DOHH2 (cell line): Measurements from ENCODE around the gene ATP13A2.

ENCODE experiments used
- EZH2phosphoT487 ChIP-seq: fragments of 200-600 bp; sonication (generic); IDR thresholded peaks from 2 replicates; pipeline ENCODE4 v1.6.1; 2017; ENCODE audit warnings: borderline replicate concordance, mild to moderate bottlenecking, antibody characterized with exemption, low read length, moderate library complexity, mixed read lengths
- TF ChIP-seq, protein P1 (sequence below): fragments of 200-600 bp; sonication (generic); IDR thresholded peaks from one replicate; pipeline ENCODE4 v1.5.1; 2014; ENCODE audit warnings: antibody characterized with exemption, mild to moderate bottlenecking, low read depth, low read length; ENCODE audit not compliant: poor library complexity, severe bottlenecking

DNA sequence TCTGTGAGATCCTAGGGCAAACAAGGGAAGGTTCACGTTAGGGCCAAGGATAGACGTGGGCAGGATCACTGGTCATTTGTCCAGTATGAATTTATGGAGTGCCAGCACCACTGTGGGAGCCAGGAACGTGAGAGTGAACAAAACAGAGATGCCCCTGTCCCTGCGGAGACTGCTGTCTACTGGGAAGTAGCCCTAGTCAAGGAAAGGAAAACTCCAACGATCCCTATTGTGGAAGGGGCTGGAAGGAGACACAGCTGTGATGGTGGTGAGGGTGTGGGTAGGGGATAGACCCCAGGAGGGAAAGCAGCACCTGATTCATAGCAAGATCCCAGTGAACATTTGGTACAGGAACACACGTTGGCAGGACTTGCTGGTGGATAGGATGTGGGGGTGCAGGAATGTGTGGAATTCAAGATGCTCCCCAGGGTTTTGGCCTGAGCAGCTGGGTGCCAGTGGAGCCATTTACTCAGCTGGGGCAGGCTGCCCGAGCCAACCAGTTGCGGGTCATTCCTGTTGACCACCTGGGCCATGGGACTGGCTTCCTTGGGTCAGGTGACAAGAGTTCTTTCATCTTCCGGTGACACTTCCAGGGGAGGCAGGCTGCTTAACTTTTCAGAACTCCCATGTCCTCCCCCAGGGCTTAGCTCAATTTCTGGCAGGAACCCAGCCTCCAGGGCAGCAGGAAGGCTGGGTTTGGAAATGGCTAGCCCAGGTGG lies 1.2 kb upstream of the ATP13A2 start:
- TF ChIP-seq, protein P1, sequence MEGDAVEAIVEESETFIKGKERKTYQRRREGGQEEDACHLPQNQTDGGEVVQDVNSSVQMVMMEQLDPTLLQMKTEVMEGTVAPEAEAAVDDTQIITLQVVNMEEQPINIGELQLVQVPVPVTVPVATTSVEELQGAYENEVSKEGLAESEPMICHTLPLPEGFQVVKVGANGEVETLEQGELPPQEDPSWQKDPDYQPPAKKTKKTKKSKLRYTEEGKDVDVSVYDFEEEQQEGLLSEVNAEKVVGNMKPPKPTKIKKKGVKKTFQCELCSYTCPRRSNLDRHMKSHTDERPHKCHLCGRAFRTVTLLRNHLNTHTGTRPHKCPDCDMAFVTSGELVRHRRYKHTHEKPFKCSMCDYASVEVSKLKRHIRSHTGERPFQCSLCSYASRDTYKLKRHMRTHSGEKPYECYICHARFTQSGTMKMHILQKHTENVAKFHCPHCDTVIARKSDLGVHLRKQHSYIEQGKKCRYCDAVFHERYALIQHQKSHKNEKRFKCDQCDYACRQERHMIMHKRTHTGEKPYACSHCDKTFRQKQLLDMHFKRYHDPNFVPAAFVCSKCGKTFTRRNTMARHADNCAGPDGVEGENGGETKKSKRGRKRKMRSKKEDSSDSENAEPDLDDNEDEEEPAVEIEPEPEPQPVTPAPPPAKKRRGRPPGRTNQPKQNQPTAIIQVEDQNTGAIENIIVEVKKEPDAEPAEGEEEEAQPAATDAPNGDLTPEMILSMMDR: no peak
- TF ChIP-seq EZH2phosphoT487: no peak
